GM12865 (cell line): ENCODE measurements around the gene PALLD.

ENCODE experiments used
- DNase-seq: peaks from one replicate; pipeline ENCODE4 v3.0.0; 2010; ENCODE audit warnings: low read depth
- H3K4me3 ChIP-seq: 2 replicates; pipeline ENCODE4 v1.5.1; 2011; ENCODE audit warnings: mild to moderate bottlenecking, low read depth, low read length, control low read depth
- CTCF ChIP-seq: IDR thresholded peaks from 2 replicates; pipeline ENCODE4 v1.5.1; 2011; ENCODE audit warnings: low read length, control low read depth, low read depth, inconsistent platforms; ENCODE audit not compliant: insufficient read depth; ENCODE audit errors: missing control alignments

Gene PALLD

DNA sequence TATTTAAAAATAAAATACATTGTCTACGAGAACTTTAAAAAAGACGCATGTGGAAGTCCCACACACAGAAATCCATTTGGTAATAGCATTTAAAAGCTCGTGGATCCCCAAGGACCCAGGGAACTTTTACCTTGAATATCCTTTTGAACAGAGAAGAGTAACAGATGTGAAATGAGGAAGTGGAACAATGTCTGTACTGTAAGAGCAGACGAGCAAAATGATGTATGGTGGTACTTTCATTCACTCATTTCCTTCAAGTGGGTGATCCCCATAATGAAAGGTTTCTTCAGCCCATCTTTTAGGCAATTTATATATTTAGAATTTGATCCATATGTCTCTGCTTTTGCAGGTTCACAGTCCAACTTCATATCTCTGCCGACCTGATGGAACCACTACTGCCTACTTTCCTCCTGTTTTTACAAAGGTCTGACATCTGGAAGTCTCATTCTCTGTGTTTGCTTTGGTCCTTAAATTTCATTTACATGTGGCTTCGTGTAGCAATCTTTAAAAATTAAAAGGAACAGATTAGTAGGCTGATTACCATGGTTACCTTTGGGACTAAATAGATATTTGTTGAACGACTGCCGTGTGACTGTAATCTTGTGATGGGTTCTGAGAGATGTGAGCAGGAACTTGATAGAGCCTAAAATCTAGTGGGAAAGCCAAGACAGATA is 188.4 kb downstream of the PALLD start:
- H3K4me3 ChIP-seq: no peak overlapping the region
- DNase-seq: peak; percentile 6
- no peak for TF ChIP-seq CTCF

GRCh38 chr4:168688584-168688983 is 191.7 kb downstream of the PALLD start:
- H3K4me3 ChIP-seq: no peak overlapping the region
- no peak for TF ChIP-seq CTCF
- no peak for DNase-seq

GRCh38 chr4:168689791-168690190 is 192.9 kb downstream of the PALLD start:
- no peak for DNase-seq
- H3K4me3 ChIP-seq: no peak overlapping the region
- TF ChIP-seq CTCF: no peak

DNA sequence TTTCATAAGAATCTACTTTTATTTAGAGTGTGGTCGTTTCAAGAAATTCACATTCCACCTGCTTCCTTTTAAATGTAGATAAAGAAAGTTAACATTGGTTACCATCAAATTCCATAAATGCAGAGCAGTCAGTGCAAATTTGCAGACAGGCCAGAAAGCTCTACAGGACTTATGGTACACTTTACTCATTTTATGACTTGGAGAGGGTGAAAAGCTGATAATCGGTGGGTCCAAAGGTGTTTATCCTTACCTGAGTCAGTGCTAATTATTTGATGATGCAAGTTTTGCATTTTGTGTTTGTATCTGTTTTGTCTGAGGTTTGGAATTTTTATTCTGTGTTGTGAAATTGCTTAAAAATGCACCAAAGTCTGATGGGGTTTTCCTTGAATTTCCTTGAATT is 193.3 kb downstream of the PALLD start:
- no peak for TF ChIP-seq CTCF
- H3K4me3 ChIP-seq: no peak overlapping the region
- no peak for DNase-seq

- no peak for TF ChIP-seq CTCF
- DNase-seq: no peak
- no peak overlapping the region for H3K4me3 ChIP-seq
Observed at GRCh38 chr4:168691631-168692369, 194.9 kb downstream of the PALLD start.

DNA sequence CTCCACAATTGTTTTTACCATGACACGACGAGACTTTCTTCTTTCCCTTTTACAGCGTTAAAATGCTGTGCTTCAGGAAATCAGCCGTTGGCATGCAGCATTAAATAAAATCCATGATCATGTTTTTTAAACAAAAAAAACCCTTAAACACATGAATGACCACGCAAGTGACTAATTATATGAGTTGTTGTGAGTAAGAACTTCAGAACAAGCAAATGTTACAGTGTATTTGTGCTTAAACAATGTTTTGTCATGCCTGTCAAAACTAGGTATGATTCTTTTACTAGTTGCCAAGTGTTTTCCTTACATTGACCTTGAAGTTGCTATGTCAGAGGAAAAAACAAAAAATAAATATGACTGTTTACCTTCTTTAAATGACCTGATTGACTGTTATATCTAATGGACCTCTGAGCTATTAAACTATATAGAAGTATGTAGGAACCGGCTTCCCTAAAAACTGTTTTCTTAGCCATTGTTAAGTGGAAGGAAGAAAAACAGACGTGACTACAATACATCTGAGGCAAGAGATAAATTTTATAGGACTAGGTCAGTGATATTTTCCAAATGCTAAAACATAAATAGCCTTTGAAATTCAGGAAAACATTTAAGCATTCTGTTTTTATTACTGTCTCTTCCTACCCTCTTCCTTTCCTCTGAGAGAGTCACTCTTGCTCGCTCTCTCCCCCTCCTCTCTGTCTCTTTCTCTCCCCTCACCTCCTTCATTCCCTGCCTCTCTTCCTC is 197.1 kb downstream of the PALLD start:
- DNase-seq: no peak
- no peak overlapping the region for H3K4me3 ChIP-seq
- TF ChIP-seq CTCF: no peak
